Calu3 (cell line): Measurements from ENCODE around the gene PI4KA. TPM values are rescaled to one million over a fixed set of nuclear protein-coding genes. Genes with fewer than 3 reads are reported as not detected.
A peak's percentile ranks its signal among the peaks of the same experiment; 100 is the strongest.

Experiments used
- BruUV-seq: library from RNA; stranded (reverse); fragments of 400-500 nt; replicated peaks from 2 replicates; lab custom pipeline; 2021; lab: Mats Ljungman, UMichigan
- CTCF ChIA-PET: fragments of 300-600 bp; sonication (Branson Sonifier 250); formaldehyde crosslinking; loops from one replicate; lab custom pipeline; 2022; ENCODE audit warnings: antibody characterized with exemption; lab: Charles Lee
- DNase-seq: peaks from one replicate; pipeline ENCODE4 v3.0.0; 2022
- H3K27ac Mint-ChIP-seq: one replicate; pipeline ENCODE4 v1.8.0; 2022; ENCODE audit warnings: mixed read lengths; ENCODE audit not compliant: unreplicated experiment
- H3K27me3 Mint-ChIP-seq: one replicate; pipeline ENCODE4 v1.8.0; 2022; ENCODE audit warnings: mixed read lengths; ENCODE audit not compliant: unreplicated experiment
- H3K36me3 Mint-ChIP-seq: one replicate; pipeline ENCODE4 v1.8.0; 2022; ENCODE audit warnings: mild to moderate bottlenecking, moderate library complexity, mixed read lengths; ENCODE audit not compliant: insufficient read depth, unreplicated experiment
- H3K4me1 Mint-ChIP-seq: one replicate; pipeline ENCODE4 v1.8.0; 2022; ENCODE audit warnings: mild to moderate bottlenecking, low read depth, mixed read lengths; ENCODE audit not compliant: unreplicated experiment
- H3K4me3 Mint-ChIP-seq: one replicate; pipeline ENCODE4 v1.8.0; 2022; ENCODE audit warnings: mild to moderate bottlenecking, low read depth, moderate library complexity, mixed read lengths; ENCODE audit not compliant: unreplicated experiment
- H3K9me3 Mint-ChIP-seq: one replicate; pipeline ENCODE4 v1.8.0; 2022; ENCODE audit warnings: low read depth, mixed read lengths; ENCODE audit not compliant: unreplicated experiment
- intact Hi-C: fragments of 100-400 bp; cut with micrococcal nuclease; formaldehyde crosslinking; loops from one replicate; pipeline ENCODE4 v1.10.0; 2022; ENCODE audit not compliant: unreplicated experiment
- total RNA-seq: library from RNA; stranded (reverse); gene quantifications from 2 replicates; pipeline ENCODE4 v1.2.3, GENCODE V29; 2022
- TF ChIP-seq, protein P1 (sequence below): fragments of 200-600 bp; IDR thresholded peaks from one replicate; pipeline ENCODE4 v1.8.0; 2022; ENCODE audit warnings: antibody characterized with exemption; ENCODE audit not compliant: unreplicated experiment

Gene PI4KA
- total RNA-seq, 1 experiment from 2014 or later, result 77.9 TPM

DNA sequence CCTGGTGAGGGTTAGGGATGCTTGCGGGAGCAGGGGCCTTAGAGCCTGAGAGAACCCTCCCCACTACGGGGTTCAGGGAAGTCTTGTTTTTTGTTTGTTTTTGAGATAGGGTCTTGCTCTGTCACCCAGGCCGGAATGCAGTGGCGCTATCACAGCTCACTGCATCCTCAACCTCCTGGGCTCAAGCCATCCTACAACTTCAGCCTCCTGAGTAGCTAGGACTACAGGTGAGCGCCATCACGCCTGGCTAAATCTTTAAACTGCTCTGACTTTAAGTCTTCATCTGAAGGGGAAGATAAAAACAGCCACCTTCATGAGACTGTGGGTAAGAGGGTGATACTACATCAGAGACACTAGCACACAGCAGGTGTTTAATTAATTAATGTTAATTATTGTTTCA is 56.2 kb downstream of the PI4KA start:
- Mint-ChIP-seq H3K27me3 (no peaks in the 10 kb centered on the region), H3K36me3 (peaks cover 55% of the 10 kb centered on the region), H3K27ac (no peak overlapping the region), H3K4me1 (peaks cover 20% of the 10 kb centered on the region), H3K9me3 (no peaks in the 10 kb centered on the region), H3K4me3 (no peak overlapping the region)
- no TSS peak for BruUV-seq
- DNase-seq, result no peak
- TF ChIP-seq, protein P1, sequence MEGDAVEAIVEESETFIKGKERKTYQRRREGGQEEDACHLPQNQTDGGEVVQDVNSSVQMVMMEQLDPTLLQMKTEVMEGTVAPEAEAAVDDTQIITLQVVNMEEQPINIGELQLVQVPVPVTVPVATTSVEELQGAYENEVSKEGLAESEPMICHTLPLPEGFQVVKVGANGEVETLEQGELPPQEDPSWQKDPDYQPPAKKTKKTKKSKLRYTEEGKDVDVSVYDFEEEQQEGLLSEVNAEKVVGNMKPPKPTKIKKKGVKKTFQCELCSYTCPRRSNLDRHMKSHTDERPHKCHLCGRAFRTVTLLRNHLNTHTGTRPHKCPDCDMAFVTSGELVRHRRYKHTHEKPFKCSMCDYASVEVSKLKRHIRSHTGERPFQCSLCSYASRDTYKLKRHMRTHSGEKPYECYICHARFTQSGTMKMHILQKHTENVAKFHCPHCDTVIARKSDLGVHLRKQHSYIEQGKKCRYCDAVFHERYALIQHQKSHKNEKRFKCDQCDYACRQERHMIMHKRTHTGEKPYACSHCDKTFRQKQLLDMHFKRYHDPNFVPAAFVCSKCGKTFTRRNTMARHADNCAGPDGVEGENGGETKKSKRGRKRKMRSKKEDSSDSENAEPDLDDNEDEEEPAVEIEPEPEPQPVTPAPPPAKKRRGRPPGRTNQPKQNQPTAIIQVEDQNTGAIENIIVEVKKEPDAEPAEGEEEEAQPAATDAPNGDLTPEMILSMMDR, result no peak
- intact Hi-C loops, result no loop called here
- CTCF ChIA-PET, result no interaction called here

DNA sequence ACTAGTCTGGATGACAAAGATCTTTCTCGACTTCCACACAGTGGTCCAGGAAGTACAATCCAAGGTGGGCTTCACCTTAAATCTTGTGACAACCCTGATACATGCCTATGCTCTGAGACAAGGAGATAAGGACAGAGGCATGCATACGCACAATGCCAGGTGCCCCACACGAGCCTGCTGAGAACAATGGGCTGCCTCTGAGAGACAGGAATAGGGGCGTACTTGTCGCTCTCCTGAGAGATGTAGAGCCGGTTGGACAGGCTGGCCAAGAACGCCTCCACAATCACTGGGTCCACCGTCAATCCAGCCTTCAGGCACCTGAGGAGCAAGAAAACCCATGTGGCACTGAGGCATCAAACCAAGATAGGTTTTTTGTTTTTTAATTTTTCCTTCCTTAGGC is 59.2 kb downstream of the PI4KA start:
- TF ChIP-seq, protein P1, result no peak
- Mint-ChIP-seq H3K27ac (peak overlapping the region; percentile 73), H3K27me3 (no peaks in the 10 kb centered on the region), H3K4me3 (peak overlapping the region; percentile 9), H3K4me1 (peaks cover 20% of the 10 kb centered on the region), H3K36me3 (peaks cover 44% of the 10 kb centered on the region), H3K9me3 (no peaks in the 10 kb centered on the region)
- intact Hi-C loops, result no loop called here
- CTCF ChIA-PET, result no interaction called here
- BruUV-seq, result no TSS peak
- peak; percentile 80 for DNase-seq

DNA sequence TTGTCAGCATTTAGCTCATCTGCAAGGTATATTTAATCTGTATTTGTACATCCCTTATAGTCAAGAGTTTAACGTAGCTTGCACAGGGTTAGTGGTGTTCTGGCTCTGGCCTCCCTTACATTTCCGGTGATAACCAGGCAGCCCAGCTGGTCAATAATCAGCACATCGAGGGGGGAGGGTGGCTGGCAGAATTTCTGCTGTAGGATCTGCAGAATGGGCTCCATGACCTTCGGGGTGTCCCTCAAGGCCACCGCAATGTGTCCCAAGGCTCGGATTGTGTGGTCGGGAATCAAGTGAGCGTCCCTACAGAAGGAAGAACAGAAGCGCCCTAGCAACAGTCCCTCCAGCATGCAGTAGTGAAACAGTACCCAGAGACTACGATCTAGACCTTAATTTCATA is 59.6 kb downstream of the PI4KA start:
- Mint-ChIP-seq H3K36me3 (peaks cover 47% of the 10 kb centered on the region), H3K27me3 (no peaks in the 10 kb centered on the region), H3K9me3 (no peaks in the 10 kb centered on the region), H3K4me1 (peaks cover 20% of the 10 kb centered on the region), H3K27ac (peak overlapping the region; percentile 73), H3K4me3 (no peak overlapping the region)
- DNase-seq, result no peak
- TF ChIP-seq, protein P1, result no peak
- CTCF ChIA-PET, result no interaction called here
- intact Hi-C loops, result no loop called here
- BruUV-seq, result no TSS peak

DNA sequence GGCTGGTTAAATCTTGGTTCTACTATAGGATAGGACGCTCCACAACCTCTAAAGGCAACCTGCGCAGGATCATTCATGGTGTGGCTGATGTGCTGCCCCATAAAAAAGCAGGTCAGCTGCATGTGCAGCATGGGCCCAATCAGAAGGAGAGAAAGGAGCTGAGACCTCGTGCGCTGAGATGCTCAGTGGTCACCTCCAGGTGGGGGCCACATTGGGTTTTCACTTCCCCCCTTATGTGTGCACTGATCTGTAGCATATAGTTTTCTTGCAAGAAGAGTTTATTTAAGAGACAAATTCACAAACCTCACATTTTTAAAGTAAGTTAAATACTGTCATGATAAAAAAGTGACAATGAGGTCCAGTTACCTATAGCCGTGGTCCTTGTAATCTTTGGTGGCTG is 60.4 kb downstream of the PI4KA start:
- Mint-ChIP-seq H3K27ac (no peak overlapping the region), H3K4me1 (peaks cover 20% of the 10 kb centered on the region), H3K36me3 (peaks cover 47% of the 10 kb centered on the region), H3K27me3 (no peaks in the 10 kb centered on the region), H3K4me3 (no peak overlapping the region), H3K9me3 (no peaks in the 10 kb centered on the region)
- CTCF ChIA-PET, result no interaction called here
- DNase-seq, result no peak
- TF ChIP-seq, protein P1, result no peak
- intact Hi-C loops, result no loop called here
- BruUV-seq, result no TSS peak
